HG03025 (cell line): ENCODE data around the gene TMEM204.

Experiments used
- ATAC-seq: cut with Tn5 transposase; IDR thresholded peaks from one replicate; pipeline ENCODE4 v1.9.1; 2021; ENCODE audit warnings: mild to moderate bottlenecking, moderate library complexity; ENCODE audit not compliant: unreplicated experiment, low FRiP score

TMEM204 gene

DNA sequence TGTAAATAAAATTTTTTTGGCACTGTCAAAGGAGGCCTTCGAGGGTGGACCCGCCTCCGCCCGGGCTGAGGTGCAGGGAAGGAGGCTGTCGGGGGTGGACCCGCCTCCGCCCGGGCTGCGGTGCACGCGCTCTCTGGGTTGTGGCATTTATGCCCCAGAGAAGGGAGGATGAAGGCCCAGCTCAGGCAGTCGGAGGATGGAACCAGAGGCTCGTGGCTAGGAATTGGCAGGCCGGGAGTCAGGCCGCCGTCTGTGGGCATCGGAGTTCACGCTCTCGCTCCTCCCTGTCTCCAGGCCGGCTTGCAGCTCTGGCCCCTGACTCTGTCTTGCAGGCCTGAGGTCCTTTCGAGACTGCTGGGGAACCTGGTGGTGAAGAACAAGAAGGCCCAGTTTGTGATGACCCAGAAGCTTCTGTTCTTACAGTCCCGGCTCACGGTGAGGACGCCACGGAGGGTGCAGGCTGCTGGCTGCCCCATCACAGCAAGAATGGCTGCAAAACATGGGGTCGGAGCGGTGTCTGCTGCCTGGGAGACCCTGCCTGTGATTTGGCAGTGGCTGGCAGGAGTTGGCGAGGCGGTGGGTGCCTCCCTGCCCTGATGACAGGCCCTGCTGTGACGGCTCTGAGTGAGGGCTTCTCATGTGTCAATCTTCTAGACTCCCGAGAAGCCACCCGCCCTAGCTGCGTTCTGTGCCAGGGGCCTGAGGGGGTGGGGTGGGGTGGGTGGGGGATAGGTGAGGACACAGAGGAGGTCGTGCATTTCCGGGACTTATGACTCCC, 34.4 kb upstream of the TMEM204 start:
- no peak for ATAC-seq

DNA sequence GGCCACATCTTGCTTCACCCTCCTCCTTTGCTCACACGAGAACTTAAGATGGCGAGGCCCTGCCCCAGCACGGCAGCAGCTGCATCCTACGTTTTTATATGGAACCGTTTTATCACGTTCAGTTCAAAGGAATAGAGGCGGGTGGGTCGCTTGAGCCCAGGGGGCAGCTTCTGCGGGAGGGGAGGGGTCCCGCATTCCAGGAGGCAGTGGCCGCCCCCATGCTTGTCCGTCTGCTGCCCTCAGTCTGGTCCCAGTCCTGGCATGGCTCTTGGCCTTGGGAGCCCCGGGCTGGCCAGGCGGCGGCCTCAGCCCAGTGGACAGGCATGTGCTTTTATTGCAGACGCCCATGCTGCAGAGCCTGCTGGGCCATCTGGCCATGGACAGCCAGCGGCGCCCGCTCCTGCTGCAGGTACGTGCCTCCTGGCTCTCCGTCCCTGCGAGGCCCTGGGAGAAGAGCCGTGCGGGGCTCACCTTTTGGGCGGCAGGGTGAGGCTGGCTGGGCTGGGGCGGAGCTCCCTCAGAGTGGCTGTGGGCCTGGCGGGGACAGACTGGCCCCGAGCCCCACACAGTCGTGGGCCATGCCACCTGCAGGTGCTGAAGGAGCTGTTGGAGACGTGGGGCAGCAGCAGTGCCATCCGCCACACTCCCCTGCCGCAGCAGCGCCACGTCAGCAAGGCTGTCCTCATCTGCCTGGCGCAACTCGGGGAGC, 33.6 kb upstream of the TMEM204 start:
- no peak for ATAC-seq

DNA sequence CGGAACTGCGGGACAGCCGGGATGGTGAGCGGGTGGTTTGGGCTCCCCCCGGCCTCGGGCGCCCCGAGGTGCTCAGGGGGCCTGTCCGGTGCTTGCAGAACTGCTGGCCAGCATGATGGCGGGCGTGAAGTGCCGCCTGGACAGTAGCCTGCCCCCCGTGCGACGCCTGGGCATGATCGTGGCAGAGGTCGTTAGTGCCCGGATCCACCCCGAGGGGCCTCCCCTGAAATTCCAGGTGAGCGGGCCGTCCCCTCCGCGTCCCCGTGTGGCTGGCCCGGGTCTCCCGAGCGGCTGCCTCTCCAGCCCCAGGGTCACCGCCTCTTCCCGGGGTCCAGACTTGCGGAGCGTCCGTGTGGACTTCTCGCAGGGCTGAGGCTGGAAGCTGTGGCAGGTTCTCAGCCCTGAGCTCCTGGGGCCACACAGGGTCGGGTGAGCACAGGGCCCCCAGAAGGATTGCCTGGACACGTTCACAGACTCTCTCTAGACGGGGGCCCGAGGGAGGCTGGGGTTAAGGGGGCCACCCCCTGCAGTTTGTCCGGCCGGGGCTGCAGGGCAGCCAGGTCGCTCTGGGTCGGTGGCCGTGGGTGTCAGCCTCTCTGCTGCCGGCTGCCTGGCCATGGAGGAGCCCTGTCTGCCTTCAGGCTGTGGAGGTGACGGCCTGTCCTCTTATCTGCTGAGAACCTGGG, 32.9 kb upstream of the TMEM204 start:
- ATAC-seq: no peak

DNA sequence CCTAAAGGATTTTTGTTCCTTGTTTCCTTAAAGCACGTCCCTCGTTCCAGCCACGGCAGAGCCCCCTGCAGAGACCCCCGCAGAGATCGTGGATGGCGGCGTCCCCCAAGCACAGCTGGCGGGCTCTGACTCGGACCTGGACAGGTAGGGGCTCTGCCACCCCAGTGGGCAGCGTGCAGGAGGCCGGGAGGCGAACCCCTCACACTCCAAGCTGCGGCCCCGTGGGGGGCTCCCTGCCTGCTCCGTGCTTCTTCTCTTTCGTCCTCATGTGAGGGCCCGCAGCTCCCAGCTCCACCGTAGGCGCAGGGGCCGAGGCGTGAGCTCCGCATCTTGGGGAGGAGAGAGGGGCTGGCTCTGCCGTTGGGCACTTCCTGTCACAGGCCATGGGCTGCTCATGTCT, 31.8 kb upstream of the TMEM204 start:
- no peak for ATAC-seq

DNA sequence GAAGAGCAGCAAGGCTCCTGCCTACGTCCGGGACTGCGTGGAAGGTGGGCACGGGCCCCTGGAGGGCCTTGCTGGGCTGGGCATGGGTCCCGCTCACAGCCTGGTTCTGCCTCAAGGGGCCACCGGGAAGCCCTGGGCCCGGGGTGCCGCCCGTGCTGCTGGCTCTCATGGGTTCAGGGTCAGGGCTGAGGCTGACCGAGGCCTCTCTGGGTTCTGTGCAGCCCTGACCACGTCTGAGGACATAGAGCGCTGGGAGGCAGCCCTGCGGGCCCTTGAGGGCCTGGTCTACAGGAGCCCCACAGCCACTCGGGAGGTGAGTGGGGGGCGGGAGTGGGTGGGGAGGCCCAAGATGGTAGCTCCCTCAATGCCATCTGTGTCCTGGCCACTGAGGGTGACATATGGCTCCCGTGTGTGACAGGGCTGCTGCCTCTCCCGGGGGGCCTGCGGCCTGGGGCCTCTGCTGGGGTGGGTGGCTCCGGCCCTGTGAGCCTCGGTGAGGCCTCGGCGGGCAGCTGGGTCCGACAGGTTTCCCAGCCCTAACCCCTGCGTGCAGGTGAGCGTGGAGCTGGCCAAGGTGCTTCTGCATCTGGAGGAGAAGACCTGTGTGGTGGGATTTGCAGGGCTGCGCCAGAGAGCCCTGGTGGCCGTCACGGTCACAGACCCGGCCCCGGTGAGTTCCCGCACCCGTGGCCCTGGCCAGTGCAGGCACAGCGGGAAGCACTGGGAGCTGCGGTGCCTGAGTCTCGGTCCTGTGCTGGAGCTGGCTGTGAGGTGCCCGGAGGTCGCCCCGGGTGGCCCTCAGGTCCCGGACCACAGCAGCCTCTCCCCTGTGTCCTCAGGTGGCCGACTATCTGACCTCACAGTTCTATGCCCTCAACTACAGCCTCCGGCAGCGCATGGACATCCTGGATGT, 31.1 kb upstream of the TMEM204 start:
- no peak for ATAC-seq

DNA sequence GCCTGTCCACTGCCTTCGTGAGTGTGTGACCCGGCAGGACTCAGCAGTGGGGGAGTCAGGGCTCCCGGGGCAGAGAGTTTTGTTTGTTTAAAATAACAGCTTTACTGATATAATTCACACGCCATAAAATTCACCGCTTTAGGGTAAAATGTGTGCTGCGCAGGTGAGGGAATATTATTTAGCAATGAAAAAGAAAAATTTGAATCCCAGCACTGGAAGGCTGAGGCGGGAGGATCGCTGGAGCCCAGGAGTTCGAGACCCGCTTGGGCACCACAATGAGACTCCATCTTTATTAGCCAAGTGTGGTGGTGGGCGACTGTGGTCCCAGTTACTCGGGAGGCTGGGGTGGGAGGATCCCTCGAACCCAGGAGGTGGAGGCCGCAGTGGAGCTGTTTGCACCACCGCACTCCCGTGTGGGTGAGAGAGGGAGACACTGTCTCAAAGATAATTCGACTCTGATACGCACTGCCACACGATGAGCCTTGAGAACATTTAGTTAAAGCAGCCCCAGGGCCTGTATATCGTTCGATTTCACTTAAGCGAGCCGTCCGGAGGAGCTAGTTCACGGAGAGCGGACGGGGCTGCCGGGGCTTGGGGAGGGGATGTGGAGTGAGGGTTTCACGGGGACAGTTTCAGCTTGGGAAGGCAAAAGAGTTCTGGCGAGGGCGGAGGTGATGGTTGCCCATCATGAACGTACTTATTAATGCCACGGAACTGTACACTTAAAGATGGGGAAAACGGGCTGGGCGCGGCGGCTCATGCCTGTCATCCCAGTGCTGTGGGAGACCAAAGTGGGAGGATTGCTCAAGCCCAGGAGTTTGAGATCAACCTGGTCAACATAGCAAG, 30.1 kb upstream of the TMEM204 start:
- no peak for ATAC-seq

DNA sequence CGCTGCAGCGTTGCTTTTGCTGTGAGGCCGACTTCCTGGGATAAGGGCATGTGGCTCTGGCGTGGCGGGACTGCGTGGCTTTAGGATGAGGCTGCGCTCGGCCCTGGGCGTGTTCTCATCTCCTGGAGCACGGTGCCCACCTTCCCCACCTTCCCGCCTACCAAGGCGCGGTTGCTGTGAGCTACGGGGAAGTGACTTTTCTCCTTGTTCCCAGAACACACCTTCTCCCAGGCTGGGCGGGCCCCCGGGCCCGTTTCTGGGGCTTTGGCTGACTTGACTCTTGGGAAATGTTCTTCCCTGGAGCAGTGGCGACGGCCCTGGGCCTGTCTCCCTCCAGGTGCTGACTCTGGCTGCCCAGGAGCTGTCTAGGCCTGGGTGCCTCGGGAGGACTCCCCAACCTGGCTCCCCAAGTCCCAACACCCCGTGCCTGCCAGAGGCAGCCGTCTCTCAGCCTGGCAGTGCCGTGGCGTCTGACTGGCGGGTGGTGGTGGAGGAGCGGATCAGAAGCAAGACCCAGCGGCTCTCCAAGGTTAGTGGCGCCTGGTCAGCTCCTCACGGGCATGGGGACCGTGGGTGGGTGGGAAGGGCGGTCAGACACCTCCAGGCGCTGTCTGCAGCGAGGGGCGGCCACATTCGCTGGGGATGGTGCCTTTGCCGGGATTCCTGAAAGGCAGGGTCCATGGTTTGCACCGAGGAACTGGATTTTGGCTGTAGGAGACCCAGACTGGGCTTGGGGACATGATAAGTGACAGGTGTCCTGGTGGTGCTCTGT, 28.2 kb upstream of the TMEM204 start:
- ATAC-seq: no peak

DNA sequence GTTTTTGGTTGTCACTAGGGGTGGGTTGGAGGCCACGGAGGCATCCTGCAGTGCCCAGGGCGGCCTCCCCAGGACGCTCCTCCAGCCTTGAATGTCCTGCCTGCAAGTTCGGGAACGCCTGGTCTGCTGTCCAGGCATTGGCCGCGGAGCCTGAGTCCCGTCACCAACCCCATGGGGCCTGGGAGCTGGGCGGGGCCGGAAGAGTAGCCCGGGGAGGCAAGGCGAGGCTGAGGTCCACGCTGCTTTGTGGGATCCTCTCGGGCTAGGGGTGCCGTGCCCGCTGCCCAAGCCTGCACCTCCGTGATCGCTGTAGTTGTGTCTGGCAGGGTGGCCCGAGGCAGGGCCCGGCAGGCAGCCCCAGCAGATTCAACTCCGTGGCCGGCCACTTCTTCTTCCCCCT, 27.6 kb upstream of the TMEM204 start:
- ATAC-seq: no peak

DNA sequence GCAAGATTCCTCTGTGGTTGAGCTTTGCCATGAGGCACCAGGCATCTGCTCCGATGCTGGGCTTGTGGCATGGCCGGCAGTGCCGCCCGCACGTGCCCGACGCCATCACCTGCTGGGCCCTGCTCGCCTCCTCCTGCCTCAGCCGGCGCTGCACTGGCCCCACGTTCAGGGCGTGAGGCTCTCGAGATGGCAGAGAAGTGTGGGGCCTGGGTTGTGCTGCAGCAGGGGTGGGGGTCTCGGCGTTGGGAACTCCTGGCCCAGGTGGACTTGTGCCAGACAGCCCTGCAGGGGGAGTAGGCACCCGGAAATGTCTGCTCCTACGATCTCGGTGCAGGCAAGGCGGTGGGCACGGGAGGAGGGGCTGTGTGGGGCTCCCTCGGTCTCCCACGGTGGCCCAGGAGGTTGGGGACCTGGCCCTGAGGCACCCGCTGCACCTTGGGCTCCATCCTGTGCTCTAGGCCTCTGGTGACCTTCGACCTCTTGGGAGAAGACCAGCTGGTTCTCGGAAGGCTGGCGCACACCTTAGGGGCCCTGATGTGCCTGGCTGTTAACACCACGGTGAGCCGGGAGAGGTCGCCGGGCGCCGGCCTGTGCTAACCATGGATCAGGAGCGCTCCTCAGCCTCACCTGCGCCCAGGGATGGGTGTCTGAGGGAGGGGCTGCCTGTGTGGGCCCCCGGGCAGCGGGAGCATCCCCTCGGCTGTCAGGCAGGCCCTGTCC, 26.8 kb upstream of the TMEM204 start:
- no peak for ATAC-seq

DNA sequence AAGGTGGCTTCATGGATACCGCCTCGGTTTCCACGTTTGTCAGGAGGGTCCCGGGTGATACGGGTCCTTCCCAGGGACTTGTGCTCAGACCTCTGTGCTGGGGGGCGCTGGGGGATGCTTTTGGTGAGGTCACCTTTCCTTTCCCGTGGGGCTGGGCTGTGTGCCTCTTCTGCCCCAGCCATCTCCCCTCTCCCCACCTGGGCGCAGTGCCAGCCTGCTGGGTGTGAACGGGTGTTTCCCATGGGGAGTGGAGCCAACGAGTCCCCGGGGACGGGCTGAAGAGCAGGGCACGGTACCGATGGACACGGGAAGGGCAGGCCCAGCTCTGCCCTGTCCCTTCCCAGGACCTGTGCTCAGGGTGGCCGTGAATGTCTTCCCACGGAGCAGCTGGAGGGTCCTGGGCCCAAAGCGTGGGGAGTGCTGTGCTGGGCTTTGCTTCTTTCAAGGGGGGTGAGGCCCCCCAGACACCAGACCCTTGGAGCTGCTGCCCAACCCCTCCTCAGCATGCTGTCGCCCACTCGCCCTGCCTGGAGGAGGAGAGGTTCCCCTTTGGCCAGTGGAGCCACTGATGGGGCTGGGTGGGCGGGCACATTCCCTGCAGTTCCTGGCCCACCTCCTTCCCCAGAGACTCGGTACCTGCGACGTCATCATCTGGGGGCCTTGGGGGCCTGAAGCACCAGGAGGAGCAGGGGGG, 24.8 kb upstream of the TMEM204 start:
- ATAC-seq: no peak

DNA sequence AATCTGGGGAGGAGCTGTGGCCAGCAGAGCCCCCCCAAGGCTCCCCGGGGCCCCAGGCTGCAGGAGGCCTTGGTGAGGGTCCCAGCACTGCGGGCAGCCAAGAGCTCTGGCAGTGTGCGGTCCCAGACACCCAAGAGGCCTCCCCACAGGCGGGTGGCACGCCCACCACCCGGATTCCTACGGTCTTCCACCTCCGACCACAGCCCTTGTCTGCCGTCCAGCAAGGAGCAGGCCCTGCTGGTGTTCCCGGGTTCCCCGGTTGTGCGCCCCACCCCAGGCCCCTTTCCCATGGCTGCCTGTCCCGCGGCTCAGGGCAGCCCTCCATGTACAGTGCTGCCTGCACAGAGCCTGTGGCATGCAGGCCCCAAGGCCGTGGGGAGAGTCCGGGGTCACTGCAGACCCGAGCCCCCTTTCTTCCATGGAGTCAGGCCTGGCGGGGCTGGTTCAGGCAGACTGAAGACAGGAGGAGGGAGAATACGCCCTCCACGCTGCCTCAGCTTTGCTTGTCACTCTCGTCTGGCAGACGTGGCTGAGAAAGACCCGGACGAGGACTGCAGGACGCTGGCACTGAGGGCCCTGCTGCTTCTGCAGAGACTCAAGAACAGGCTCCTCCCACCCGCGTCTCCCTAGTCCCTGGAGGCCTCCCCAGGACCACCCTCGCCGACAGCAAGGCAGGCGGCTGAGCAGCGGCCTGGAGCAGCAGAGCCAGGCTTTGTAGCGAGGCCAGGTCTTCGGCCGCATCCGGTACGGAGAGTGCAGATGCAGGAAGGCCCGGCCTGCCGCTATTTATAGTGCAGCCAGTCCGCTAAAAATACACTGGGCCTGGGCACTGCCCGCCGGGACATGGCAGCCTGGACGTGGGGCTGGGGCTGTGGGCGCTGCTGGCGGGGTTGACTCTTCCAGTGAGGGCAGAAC, 23.9 kb upstream of the TMEM204 start:
- ATAC-seq: no peak

DNA sequence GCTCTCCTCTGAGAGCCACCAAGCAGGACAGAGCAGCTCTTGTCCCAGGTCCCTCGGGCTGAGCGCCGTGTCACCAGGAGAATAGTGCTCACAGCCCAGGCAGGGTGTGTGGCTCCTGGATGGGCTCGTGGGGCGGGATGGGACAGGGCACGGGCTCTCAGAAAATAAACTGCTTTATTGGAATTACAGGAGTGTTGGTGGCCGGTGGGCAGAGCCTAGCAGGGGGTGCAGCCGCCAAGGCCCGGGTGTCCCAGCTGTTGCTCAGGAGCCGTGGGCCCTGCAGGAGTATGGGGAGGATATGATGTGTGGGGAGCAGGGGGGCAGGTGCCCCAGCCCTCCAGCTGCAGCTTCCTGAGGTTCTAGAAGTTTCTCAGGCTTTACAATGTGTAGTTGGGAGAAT, 23.2 kb upstream of the TMEM204 start:
- ATAC-seq: no peak

DNA sequence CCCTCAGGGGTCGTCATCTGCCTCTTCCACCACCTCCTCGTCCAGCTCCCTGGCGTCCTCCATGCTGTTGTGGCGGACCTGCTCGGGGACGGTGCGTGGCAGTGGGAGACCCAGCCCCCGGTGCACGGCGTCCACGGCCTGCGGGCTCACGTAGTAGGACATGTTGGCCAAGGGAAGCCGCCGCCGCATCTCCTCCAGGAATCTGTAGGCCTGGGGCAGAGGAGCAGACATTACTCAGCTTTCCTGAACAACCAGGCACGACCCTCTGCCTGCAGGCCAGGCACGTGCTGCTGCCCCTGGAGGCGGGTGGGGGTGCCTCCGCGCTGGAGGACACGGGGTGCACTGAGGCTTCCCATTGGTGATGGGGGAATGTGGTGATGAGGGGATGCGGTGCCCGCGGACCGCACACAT, 22.5 kb upstream of the TMEM204 start:
- no peak for ATAC-seq

DNA sequence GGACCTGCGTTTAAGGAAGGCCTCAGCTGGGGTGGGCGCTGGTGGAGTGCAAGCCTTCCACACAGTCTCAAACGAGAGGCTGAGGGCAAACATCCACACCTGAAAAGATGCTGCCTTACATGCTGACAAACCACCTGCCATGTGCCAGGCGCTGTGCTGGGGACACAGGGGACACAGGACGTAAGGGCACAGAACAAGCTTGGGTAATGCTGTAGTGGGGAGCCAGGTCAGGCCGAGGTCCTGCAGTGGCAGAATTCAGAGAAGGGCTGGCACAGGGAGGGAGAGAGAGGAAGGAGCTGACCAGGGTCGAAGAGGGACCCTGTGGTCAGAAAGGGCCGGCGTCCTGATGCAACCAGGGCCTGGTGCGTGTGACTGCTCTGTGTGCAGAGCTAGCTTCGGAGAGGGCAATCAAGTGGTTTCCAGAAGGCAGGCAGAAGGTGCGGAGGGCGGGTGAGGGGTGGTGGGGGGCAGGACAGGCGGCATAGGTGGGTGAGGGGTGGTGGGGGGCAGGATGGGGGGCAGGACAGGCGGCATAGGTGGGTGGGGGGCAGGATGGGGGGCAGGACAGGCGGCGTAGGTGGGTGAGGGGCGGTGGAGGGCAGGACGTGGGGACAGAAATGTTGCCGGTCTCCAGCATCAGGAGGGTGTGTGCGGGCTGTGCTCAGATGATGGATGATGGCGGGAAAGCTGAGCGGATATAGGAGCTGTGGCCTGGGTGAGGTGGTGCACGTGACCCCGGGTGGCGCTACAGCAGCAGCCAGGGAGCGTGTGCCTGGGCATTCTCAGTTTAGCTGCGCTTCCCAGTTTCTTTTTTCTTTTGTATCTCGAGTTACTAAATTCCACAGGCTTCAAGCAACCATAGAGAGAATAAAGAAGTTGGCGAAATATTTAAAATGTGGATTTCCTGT, 21.6 kb upstream of the TMEM204 start:
- ATAC-seq: no peak

DNA sequence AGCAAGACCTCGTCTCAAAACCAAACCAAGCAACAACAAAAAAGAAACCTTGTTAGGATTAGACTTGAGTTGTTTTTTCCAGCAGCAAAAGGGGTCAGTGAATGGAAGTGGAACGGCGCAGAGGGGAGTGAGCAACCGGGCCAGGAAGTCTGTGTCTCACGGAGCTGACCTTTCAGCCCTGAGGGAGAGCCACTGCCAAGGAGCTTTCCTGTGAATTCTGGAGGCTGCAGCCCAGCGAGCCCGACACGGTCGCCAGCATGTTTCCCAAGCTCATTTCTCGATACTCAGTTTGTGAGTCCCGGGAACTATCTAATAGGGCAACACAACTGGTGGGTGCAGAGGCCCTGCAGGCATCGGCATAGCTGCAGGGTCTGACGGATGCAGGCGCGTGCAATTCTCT, 20.7 kb upstream of the TMEM204 start:
- no peak for ATAC-seq

DNA sequence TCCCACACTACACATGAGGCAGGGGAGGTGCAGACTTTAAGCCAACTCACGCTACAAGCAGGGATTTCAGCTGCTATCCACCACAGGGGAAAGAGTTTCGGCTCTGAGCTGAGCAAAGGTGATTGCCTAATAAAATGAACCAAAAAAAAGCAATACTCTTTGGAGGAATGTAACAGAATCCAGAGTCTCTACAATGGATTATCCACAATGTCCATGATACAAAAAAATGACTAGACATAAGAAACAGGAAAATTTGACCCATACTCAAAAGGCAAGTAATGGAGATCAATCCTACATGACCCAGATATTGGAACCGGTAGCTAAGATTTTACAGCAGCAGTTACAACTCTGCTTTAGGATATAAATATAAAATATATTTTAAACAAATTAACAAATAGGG, 19.0 kb upstream of the TMEM204 start:
- no peak for ATAC-seq
